Stimulated activated CD4-positive, alpha-beta T cell treated with anti-CD3 and anti-CD28 coated beads, Interleukin-12 subunit alpha, Interleukin-12 subunit beta, amount 100 ng/mL, for 4 hours (primary cell): ENCODE results near the gene PGS1.

Experiments used
- DNase-seq: peaks from one replicate; pipeline ENCODE4 v3.0.0-alpha.2; 2020

The PGS1 gene

DNA sequence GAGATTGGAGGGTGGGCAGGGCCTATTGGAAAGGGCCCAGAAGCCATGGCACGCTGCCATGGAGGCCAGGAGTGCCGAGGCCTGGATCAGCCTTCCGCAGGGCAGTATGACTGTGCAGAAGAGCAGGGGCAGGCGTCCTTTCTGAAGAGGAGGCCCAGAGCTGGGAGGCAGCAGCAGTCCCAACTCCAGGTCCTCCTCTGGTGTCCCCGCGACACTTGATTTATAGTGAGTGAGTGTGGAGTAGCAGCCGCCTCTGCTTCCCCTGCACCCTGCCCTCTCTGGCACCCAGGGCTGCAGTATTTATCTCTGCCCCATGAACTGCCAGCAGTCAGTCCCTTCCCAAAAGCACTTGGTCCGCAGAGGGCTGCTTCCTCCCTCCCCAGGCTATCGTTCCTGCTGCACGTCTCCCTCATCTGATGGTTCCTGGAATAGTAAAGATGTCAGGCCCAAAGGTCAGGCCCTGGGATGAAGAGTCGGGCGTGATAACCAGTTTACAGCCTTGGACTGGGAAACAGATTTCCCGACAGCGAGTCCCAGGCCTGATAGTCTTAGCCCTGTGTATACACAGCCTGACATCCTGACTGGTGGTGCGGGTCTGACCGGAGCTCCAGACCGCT lies 32.9 kb downstream of the PGS1 start:
- DNase-seq, result no peak

DNA sequence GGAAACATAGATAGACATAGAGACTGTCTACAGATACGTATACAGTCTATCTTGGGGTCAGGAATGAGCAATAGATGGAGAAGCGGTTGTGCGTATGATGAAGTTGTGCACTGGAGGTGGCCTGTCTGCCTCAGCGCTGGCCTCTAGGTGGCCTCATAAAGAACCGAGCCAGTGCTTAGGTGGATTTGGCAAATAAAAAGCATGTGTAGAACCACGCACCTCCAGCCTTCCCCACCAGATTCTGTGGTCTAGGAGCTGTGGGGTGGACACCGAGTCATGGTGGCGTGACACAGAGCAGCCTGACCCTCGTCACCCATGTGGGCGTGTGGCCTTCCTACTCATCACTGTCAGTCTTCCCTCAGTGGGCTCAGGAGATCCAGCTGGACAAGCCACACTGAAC lies 34.0 kb downstream of the PGS1 start:
- no peak for DNase-seq

DNA sequence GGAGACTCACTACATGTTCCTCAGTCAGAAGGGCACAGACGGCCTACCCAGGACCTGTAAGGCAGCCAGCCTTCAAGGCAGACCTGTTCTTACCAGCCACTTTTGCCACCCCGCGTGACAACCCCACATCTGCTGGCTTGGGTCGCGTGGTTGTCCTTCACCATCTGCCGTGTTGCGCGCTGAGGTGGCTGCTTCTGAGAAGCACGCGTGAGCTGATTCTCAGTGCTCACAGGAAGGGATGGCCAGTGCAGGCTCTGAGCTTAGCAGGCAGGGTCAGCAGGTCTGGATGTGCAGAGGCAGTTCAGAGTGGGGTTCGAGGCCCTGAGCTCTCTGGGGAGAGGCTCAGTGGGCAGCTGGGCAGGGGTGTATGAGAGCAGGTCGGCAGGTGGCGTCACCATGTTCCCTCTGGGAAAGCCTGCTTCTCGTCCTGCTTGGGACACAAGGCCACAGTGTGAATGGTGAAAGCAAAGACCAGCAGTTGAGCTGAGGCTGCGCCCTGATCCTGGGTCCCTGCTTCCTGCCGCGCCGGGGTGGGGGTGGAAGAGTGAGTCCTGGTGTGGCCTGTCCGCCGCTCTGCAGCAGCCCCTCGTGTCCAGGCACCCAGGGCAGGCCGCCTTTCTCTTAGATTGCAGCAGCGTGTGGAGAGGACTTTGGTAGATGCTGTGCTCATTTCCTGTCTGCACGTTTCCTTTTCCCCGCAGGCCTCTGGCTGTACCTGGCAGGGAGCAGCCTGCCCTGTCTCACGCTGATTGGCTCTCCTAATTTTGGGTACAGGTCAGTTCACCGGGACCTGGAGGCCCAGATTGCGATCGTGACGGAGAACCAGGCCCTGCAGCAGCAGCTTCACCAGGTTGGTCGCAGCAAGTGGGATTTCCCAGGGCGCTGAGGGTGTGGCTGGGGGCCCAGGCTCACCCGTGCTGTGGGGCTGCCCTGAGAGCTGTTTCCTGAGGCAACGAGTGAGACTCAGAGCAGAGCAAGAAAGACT lies 36.0 kb downstream of the PGS1 start:
- DNase-seq, result peak; percentile 45

DNA sequence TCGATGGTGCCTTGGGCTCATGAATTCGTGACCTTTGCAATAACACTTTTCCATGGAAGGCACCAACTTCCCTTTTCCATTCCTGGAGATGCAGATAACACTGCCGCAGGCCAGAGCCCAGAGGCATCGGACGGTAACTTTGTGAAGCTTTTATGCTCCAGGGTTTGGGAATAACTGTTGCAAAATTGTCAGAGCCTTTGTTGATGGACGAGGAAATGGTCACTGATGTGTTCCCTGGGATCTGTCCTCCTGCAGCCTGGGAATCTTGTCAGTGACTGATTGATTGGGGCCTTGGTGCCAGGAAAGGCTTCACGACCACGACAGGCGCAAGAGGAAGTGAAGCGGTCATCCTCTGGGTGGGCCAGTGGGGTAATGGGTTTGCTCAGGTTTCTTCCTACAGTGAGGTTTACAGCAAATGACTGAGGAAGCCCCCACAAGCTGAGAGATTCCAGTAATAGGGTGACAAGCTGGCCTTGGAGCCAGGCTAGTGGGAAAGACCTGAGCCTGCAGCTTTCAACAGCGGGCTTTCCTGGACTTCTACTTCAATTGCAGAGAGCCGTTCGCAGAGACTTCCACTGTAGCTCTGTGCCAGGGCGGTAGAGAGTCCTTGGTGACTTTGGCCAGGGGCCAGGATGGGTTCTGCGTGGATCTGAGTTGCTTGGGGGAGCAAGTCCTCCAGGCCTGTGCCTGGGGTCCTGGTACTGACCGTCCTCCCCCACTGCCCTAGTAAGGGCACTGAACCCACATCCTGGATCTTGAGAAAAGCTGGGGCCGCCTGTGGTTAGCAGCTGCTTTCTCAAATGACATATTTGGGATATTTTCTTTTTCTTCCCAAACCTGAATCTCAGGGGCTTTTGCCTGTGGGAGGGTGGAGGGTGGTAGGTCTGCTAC lies 37.6 kb downstream of the PGS1 start:
- no peak for DNase-seq

DNA sequence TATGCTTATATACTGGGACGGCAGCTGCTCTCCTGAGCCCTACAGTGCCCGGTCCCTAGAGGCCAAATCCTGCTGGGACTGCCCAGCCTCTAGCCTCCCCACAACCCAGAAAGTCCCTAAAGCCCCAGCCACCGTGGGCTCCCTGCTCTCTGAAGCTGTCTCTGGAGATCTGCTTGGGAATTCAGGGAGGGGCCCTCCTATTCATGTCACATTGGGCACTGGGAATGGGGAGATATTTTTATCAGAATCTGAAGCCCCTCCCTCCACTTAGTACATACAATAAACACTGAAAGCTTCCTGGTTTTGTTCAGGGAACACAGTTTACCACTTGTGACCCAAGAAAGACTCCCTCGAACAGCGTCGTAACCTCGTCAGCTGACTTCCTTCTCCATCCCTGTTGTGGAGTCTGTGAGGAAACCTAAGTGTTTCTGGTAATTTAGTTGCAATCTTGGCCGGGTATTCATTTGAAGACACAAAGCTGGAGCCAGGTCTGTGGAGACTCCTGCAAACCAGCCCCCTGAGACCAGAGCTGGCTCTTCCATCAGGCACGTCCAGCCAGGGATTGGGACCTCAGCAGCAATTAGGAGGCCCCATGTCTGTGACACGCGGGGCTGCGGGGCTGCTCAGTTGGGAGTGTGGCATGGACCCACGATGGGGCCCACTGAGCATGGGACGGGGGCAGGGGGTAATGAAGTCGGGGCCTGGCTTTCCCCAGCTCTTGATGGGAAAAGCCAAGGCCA lies 38.5 kb downstream of the PGS1 start:
- DNase-seq, result no peak

DNA sequence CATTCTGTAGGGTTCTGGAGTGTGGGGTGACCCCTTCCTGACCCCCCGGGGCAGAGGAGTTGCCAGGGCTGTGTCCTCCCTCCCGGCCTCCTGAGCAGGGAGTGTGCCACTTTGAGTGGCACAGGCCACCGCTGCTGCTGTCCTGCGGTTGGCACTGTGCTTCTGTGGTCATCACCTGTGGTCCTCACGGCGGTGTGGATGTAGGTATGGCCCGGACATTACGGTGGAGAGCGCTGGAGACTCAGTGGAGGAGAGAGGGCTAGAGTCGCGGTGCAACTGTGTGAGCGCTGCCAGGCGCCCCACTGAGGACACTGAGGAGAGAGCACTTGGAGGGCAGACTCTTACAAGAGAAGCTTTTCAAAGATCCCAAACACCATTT lies 39.1 kb downstream of the PGS1 start:
- no peak for DNase-seq

DNA sequence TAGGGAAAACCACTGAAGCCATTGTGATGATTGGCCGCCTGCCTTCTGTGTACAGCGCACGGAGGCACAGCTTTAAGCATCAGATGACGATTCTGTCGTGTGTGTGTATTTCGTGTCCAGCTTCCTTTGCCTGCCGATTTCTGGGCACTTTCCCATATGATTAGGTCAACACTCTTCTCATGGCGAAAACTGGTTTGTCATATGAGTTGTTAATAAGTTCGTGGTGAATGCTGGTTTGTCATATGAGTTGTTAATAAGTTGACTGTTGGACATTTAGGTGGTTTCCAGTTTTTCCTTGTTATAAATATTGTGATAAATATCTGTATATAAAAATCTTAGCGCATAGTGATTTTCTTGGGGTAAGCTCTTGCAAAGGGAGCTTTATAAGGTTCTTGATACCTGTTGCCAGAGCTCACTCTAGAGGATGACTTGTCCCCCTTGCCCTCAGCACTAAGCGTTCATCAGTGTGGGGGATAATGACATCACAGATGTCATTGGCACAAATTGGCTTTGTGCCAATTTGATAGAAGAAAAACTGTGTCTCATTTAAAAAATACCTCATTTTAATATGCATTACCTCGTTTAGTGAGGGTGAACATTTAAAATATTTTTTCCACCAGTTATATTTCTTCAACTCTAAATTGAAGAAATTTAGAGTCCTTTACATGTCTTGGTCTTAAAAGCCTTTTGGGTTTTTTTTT lies 40.0 kb downstream of the PGS1 start:
- DNase-seq, result no peak

DNA sequence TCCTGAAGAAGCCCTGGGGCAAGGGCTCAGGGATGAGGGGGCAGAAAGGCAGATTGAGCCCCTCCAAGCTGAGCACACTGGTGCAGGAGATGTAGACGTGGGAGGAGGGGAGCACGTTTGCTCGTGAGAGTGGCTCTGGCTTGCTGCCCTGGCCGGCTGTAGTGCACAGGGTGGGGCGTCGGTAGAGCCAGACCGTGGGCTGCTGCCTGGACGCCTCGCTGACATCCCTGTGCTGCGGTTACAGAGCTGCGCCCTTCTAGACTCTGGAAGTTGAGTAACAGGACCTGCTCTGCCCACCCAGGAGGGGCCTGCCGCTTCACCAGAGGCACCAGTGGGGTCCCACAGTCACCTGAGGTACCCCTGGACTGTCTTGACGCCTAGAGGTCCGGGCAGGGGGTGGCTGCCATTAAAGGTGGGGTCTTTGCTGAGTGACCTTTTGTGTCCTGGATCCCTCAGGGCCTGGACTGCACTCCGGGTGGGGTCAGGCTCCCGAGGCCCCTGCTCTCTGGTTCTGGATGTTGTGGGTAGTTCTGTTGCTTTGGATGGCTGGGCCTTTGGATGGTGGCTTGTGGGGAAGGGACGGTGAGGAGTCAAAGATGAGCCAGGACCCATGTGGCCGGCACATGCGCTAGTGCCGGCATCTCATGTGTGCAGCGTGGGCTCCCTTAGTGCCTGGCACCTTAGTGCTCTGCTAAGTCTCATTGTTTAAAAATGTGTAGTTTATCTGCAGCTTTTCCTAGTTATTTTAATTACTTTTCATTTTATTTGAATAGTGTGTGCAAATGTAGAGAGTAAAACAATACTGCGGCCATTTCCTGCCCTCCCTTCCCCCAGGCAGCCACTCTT lies 41.7 kb downstream of the PGS1 start:
- no peak for DNase-seq

DNA sequence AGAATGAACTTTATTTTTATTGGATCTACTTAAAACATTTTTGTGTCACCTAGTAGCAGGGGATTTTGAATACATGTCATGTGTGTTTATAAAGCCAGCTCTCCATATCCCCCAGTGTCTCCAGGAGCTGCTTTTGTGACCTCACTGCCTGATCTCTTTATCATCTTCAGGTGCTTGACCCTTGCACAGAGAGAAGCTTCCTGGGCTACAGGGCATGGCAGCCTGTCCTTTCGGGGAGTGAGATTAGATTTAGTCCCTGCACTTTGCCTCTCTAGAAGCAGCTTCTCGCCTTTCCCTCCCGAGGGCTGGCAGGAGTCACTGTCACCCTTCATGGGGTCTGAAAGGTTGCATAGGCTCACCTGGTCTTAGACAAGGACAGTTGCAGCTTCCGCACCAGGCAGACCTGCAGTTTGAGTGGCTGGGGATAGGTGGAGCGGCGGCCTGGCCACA lies 42.7 kb downstream of the PGS1 start:
- DNase-seq, result no peak

DNA sequence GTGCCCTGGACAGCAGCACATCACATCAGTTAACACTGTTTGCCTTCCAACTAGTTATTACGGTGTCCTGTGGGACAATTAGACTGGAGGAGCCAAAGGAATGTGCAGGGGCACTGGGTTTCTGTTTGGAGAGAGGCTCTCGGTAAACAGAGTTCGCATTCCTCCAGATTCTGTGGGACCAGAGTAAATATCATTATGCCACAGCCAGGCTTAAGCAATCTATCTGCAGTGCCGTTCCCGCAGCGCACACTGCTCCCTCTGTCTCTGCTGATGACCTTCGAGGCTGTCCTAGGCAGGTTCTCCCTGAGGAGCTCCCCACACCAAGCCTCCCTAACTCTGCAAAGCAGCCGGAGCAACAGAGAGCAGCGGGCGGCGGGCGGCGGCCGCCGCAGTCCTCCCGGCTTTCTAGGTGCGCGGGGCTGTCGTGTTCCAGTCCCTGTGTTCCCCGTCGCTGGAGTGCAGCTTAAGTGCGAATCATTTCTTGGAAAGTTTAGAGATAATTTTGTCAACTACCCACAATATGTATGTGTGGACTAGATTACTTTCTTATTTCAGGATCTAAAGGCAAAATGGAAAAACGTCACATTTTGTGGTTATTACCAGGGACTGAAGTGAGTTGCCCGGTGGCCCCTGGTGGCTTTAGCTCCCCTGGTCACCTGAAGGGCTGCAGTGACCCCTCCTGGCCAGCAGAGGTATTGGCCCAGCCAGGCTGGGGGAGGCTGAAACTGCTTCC lies 43.3 kb downstream of the PGS1 start:
- peak; percentile 70 for DNase-seq

DNA sequence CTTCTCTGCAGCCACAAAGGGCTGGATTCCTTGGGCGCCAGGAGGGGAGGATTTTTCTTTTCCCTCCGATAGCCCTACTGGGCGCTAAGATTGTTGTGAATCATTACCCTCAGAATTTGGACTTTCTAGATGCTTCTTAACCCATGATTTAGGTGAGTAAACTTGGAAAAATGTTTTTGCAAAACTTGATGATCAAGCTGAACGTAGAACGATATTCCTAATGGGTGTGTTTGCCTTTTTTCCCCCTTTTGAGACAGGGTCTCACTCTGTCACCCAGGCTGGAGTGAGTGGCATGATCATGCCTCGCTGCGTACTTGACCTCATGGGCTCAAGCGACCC lies 43.8 kb downstream of the PGS1 start:
- DNase-seq, result no peak

DNA sequence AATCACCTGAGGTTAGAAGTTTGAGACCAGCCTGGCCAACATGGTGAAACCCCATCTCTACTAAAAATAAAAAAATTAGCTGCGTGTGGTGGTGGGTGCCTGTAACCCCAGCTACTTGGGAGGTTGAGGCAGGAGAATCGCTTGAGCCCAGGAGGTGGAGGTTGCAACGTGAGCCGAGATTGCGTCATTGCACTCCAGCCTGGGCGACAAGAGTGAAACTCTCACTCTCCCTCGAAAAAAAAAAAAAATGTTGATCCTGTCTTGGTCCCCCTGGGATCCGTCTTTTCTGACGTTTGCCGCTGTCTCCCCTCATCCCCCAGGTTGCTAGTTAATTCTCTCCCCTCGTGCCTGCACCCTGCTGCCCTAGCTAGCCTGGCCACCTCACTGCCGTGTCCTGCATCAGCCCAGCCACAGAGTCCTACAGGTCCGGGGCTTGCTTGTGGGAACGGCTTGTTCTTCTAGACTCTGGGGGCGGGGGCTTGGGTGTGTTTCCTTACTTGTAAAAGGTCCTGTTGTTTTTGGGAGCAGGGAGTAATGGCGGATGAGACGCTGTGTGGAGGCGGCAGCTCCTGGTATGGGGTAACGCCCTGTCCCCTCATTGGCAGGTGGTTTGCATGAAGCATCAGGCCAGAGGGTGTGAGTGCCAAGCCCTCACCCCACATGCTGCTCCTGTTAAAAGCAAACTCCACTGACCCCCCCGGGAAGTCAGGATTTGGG lies 44.6 kb downstream of the PGS1 start:
- no peak for DNase-seq

DNA sequence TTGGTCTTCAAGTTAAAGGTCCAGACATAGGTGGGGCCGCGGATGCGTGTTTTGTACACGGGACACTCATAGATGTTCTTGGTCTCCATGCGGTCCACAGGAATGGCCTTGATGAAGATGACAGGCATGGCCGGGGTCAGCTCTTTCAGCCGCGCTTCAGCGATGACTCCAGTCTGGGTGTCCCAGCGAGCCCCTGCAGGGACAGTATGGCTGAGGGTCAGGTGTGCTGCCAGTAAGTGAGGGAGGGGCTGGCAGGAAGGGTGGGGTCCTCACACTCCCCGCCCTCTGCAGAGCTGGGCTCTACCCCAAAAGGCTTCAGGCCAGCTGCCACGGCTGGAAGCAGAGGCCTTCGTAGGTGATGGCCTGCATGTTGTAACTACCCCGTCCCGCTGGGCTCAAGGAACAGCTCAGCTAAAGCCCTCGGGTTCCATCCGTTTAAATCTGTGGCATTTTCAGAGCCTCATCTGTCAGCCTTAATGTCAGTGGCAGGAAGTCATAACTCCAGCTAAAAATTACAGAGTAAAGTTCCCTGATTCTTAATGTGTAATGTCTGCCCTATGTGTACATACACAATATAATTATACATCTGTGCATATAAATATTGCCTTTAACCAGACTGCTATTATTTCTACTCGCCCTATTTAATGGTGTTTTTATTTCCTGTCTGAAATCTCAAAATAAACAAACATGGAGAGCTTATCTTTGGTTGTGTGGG lies 45.7 kb downstream of the PGS1 start:
- DNase-seq, result no peak

DNA sequence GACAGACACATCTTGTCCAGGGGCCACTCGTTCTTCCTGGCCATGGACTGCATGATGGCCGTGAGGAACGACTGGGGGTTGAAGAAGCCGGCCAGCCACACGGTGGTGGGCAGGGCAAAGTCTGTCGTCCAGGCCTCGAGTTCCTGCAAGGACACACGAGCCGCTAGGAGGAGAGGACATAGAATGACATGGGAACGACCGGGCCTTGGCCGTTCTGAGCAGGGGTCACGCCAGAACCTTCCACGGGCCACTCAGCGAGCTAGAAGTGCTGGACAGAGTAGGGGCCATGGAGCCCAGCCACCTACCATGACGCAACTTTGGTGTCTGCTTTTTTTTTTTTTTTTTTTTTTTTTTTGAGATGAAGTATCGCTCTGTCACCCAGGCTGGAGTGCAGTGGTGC lies 47.0 kb downstream of the PGS1 start:
- DNase-seq, result no peak

DNA sequence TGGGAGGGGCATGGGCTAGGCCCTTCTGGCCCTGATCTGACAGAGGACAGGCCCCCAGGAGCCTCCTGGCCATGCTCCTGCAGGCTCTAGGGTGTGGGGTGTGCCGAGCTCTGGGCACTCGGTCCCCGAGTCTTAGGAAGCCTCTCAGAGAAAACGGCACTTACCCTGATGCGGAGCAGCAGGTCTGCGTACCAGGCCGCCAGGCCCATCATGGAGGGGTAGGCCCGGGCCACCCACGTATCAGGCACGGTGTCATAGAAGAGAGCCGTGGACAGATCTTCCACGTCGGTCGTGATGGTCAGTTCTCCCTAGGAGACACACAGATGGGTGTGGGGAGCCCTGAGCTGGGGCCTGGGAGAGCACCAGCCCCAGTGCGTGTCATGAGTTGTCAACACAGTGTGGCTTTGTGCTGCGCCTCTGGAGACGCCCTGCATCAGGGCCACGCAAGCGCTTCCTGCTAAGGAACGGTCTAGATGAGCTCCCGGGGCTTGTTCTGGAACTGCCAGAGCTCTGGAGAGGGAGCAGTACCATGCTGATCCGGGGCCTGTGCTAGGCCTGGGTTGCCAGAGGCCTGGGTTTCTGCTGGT lies 47.9 kb downstream of the PGS1 start:
- DNase-seq, result no peak

DNA sequence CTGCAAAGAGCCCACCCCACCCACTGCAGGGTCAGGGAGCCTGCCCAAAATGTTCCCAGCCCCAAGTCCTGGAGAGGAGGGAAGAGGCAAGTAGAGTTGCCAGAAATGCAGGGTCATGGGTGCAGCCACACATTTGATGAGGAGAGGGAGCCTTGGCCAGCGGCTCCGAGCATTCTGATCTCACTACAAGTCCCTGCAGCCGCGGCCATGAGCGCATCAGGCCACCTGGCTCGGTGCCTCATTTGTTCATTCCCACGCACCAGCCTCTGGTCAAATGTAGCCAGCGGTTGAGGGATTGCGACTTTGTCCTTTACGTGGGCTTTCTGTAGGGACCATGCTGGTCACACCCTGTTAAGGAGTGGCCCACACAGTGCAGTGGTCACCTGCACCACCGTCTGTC lies 48.7 kb downstream of the PGS1 start:
- no peak for DNase-seq

DNA sequence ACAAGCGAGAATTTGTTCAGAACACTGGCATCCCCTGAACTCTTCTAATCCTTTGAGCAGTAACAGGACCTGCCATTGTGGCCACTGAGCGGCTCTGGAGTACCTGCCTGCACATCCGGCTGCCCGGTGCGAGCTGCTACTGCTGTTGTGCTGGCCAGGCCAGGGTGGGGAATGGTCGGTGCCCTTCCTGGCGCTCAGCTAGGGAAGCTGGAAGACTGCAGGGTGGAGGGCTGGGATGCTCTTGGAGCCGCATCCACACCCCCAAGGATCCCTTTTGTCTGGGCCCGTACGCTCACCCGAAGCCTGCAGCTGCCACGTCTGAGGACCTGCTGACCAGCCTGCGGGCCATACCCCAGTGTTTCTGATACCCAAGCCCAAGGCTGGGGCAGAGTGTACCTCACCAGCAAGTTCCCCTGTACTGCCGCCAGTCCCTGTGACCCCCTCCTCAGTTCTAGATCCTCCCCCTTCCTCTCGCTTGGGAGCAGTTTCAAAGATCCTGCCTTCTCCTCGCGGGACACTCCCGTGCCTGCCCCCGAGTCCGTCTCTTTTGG lies 49.7 kb downstream of the PGS1 start:
- no peak for DNase-seq
